Measurements from ENCODE around the gene SNX1. TPM values are rescaled to one million over a fixed set of nuclear protein-coding genes. Genes with fewer than 3 reads are reported as not detected.

The SNX1 gene
- total and polyA plus RNA-seq, 2 of the 8 experiments (the other 6 are each of a cell fraction or from before 2014, with no cell fraction given), result 27.9 to 59.8 TPM

DNA sequence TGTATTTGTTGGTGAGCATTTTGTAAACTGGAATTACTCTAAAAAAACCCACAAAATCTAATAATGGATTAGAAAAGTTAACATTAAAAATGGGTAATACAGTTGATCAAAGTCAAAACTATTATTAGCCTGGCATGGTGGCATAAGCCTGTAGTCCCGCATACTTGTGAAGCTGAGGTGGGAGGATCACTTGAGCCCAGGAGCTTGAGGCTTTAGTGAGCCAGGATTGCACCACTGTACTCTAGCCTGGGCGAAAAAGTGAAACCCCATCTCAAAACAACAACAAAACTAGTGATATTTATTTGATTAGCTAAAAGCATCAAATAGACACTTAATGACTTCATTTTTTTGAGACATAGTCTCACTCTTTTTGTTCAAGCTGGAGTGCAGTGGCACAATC lies 3.6 kb downstream of the SNX1 start:
- H3K23ac ChIP-seq (ENCODE audit: insufficient read length), result no peak overlapping the region
- FAIRE-seq, result no peak
- 83% methylated on average over 2 of the region's 2 CpGs; no CpG with 5 or more reads in 1 of the 2 experiments for WGBS, 2 experiments (ENCODE audit: extremely low coverage in 1 of 2, insufficient coverage in 1 of 2, insufficient read length in 1 of 2, insufficient replicate concordance in 2 of 2, low coverage in 1 of 2, low lambda C conversion rate in 2 of 2, missing lambda C conversion rate in 1 of 2)
- H3K9ac ChIP-seq (replicated peaks in 1 of 4; ENCODE audit: extremely low read depth in 1 of 4, low read depth in 3 of 4, low read length in 3 of 4), result no peak overlapping the region
- H2BK5ac ChIP-seq (ENCODE audit: low read depth, low read length), result no peak overlapping the region
- H3K4me1 ChIP-seq (replicated peaks in 1 of 4; ENCODE audit: control insufficient read depth in 3 of 4, insufficient read depth in 4 of 4, low read length in 3 of 4), result peaks cover 2 to 6% (median 2%) of the 10 kb centered on the region in 4 experiments
- H4K8ac ChIP-seq (ENCODE audit: extremely low read depth, insufficient read depth, low read length), result no peak overlapping the region
- no peak for DNase-seq (ENCODE audit: low read depth in 1 of 2, low spot score in 2 of 2)
- H3K9me3 ChIP-seq (ENCODE audit: insufficient read depth in 2 of 2, low read depth in 1 of 2, low read length in 1 of 2), result no peaks in the 10 kb centered on the region
- peaks cover 0 to 64% of the 10 kb centered on the region in 2 experiments; a peak in 2 of 4 replicates for H3K79me2 ChIP-seq (ENCODE audit: control insufficient read depth in 1 of 2, insufficient read depth in 2 of 2, low read length in 2 of 2)
- H4K20me1 ChIP-seq (replicated peaks in 1 of 2; ENCODE audit: control insufficient read depth in 1 of 2, insufficient read depth in 2 of 2, low read length in 2 of 2), result peaks cover 0 to 2% of the 10 kb centered on the region in 2 experiments
- H2AK5ac ChIP-seq (ENCODE audit: low read depth, low read length), result no peak overlapping the region
- no peak overlapping the region for H3K4me3 ChIP-seq (ENCODE audit: extremely low read depth in 1 of 4, insufficient read depth in 2 of 4, low read depth in 3 of 4, low read length in 4 of 4)
- ChIA-PET CTCF (ENCODE audit: partially characterized antibody) (interaction anchor here (0.8 to 1.7 kb wide), 3 partner anchors 10 to 54 kb away, joined by 3 to 4 read pairs (median 3); no protein-coding TSS in a partner anchor), POLR2A (ENCODE audit: partially characterized antibody) (interaction anchor here (0.6 kb wide), 1 partner anchor 334 kb away, joined by 3 read pairs; no protein-coding TSS in a partner anchor)
- H2AFZ ChIP-seq (ENCODE audit: low read length), result no peak overlapping the region
- peaks cover 4% of the 10 kb centered on the region for H3K23me2 ChIP-seq (ENCODE audit: low read depth, low read length)
- H3K18ac ChIP-seq (ENCODE audit: extremely low read depth, low read length), result no peak overlapping the region
- H4K5ac ChIP-seq (ENCODE audit: insufficient read length, low read depth, low read length), result no peak overlapping the region
- H4K91ac ChIP-seq (replicated peaks; ENCODE audit: insufficient read length, low read length), result no peak overlapping the region
- no peak overlapping the region for H2BK12ac ChIP-seq (ENCODE audit: low read depth, low read length)
- no peak overlapping the region for H3K56ac ChIP-seq (replicated peaks; ENCODE audit: insufficient read length, low read depth, low read length)
- H3K79me1 ChIP-seq (ENCODE audit: low read depth, low read length), result peaks cover 2% of the 10 kb centered on the region; the same call in 1 of the 2 replicates
- H3K36me3 ChIP-seq (ENCODE audit: control insufficient read depth in 2 of 4, insufficient read depth in 4 of 4, low read length in 3 of 4), result no peaks in the 10 kb centered on the region
- H3K4ac ChIP-seq (replicated peaks; ENCODE audit: insufficient read length, low read depth, low read length), result no peak overlapping the region
- TF ChIP-seq SAP30 (IDR thresholded peaks at IDR 0.05; ENCODE audit: insufficient read depth, insufficient replicate concordance, low read length) (no peak), GABPA (IDR thresholded peaks at IDR 0.05; ENCODE audit: borderline replicate concordance, insufficient read depth, low read length) (no peak), CBX5 (IDR thresholded peaks at IDR 0.05; ENCODE audit: low read depth, low read length) (no peak), EP300 (IDR thresholded peaks at IDR 0.05; ENCODE audit: borderline replicate concordance in 1 of 2, low read depth in 2 of 2, low read length in 2 of 2) (no peak), BCL11A (IDR thresholded peaks at IDR 0.05; ENCODE audit: low read depth in 2 of 2, low read length in 2 of 2) (no peak)
- H3K14ac ChIP-seq (ENCODE audit: insufficient read length), result no peak overlapping the region
- H2BK120ac ChIP-seq (replicated peaks; ENCODE audit: low read depth, low read length), result no peak overlapping the region
- no peak overlapping the region for H2BK15ac ChIP-seq (ENCODE audit: low read length)
- H3K27ac ChIP-seq (ENCODE audit: low read depth, low read length), result no peak overlapping the region
- no peak overlapping the region for H2BK20ac ChIP-seq (ENCODE audit: low read length)
- no peak overlapping the region for H3K4me2 ChIP-seq (ENCODE audit: insufficient read depth in 1 of 2, low read depth in 2 of 2, low read length in 2 of 2)
- H3K27me3 ChIP-seq (replicated peaks in 1 of 4; ENCODE audit: control insufficient read depth in 3 of 4, extremely low read depth in 1 of 4, insufficient read depth in 3 of 4, low read length in 3 of 4), result no peaks in the 10 kb centered on the region

Data from H1 (cell line).